Panc1 (cell line): Measurements from ENCODE around the gene RAPGEF1. TPM values are rescaled to one million over a fixed set of nuclear protein-coding genes. Genes with fewer than 3 reads are reported as not detected.

Experiments used
- ATAC-seq: fragments of 200-7000 bp; cut with Tn5 transposase; 2 replicates; pipeline ENCODE4 v1.9.1; 2020; ENCODE audit warnings: mild to moderate bottlenecking, moderate library complexity
- BruUV-seq: library from RNA; stranded (reverse); fragments of 400-500 nt; replicated peaks from 2 replicates; lab custom pipeline; 2021; lab: Mats Ljungman, UMichigan
- CTCF ChIA-PET: fragments of 300-600 bp; sonication (Branson Sonifier 250); formaldehyde crosslinking; loops from one replicate; lab custom pipeline; 2022; ENCODE audit warnings: antibody characterized with exemption; lab: Charles Lee
- POLR2A ChIA-PET: fragments of 300-600 bp; sonication (Branson Sonifier 250); formaldehyde crosslinking; loops from one replicate; lab custom pipeline; 2022; ENCODE audit warnings: antibody characterized with exemption; lab: Charles Lee
- DNase-seq: peaks from one replicate; pipeline ENCODE4 v3.0.0-alpha.2; 2010; ENCODE audit warnings: low read depth, low spot score
- H3K27ac ChIP-seq: 2 replicates; pipeline ENCODE4 v1.5.1; 2011; ENCODE audit warnings: mild to moderate bottlenecking, low read length, inconsistent platforms
- H3K27me3 ChIP-seq: fragments of 200-500 bp; sonication (Bioruptor generic); 2 replicates; pipeline ENCODE4 v1.6.0; 2014; ENCODE audit warnings: low read length, inconsistent platforms; ENCODE audit not compliant: control insufficient read depth, insufficient read depth
- H3K36me3 ChIP-seq: fragments of 200-500 bp; sonication (Bioruptor generic); 2 replicates; pipeline ENCODE4 v1.5.1; 2014; ENCODE audit warnings: inconsistent platforms, mild to moderate bottlenecking, low read length, moderate library complexity; ENCODE audit not compliant: control insufficient read depth, insufficient read depth
- H3K4me1 ChIP-seq: 2 replicates; pipeline ENCODE4 v1.5.1; 2011; ENCODE audit warnings: inconsistent platforms, mild to moderate bottlenecking, low read length, moderate library complexity; ENCODE audit not compliant: control insufficient read depth, insufficient read depth
- H3K4me3 ChIP-seq, 2 experiments: 2 replicates each; pipeline ENCODE4 v1.5.1; 2011 to 2012; ENCODE audit warnings: low read depth in 2 of 2, low read length in 2 of 2, mild to moderate bottlenecking in 2 of 2, inconsistent platforms in 1 of 2, moderate library complexity in 1 of 2
- H3K9me3 ChIP-seq: fragments of 200-500 bp; sonication (Bioruptor generic); 2 replicates; pipeline ENCODE4 v1.5.1; 2014; ENCODE audit warnings: low read depth, mild to moderate bottlenecking, inconsistent platforms, low read length, moderate library complexity; ENCODE audit not compliant: control insufficient read depth, insufficient read depth
- POLR2AphosphoS5 ChIP-seq: IDR thresholded peaks from 2 replicates; pipeline ENCODE4 v1.6.1; 2012; ENCODE audit warnings: mild to moderate bottlenecking, low read depth, low read length, moderate library complexity
- SIN3A ChIP-seq: IDR thresholded peaks from 2 replicates; pipeline ENCODE4 v1.6.1; 2012; ENCODE audit warnings: low read depth, mild to moderate bottlenecking, low read length, moderate library complexity, borderline replicate concordance; ENCODE audit not compliant: insufficient read depth
- TCF7L2 ChIP-seq: IDR thresholded peaks from 2 replicates; pipeline ENCODE4 v1.6.1; 2011; ENCODE audit warnings: mild to moderate bottlenecking, low read depth, low read length, inconsistent platforms
- in situ Hi-C: cut with HindIII; loops from 2 replicates; pipeline ENCODE4 v1.10.0; 2016; ENCODE audit warnings: low sequenced_read_pairs, low pct_unique_long_range_greater_than_20kb
- intact Hi-C: fragments of 100-400 bp; cut with micrococcal nuclease; formaldehyde crosslinking; loops from one replicate; pipeline ENCODE4 v1.10.0; 2022; ENCODE audit not compliant: unreplicated experiment
- total RNA-seq: library from RNA; stranded (reverse); gene quantifications from one replicate; pipeline ENCODE4 v1.2.1, GENCODE V29; 2021; ENCODE audit not compliant: unreplicated experiment
- TF ChIP-seq, protein P1 (sequence below): fragments of 450-650 bp; IDR thresholded peaks from 2 replicates; pipeline ENCODE4 v1.5.1; 2017; ENCODE audit warnings: mild to moderate bottlenecking
- TF ChIP-seq, protein P2 (sequence below), 2 experiments: IDR thresholded peaks; 2 replicates each; pipeline ENCODE4 v1.6.1; 2011 to 2012; ENCODE audit warnings: low read depth in 2 of 2, control low read depth in 1 of 2, low read length in 1 of 2, mild to moderate bottlenecking in 1 of 2, moderate library complexity in 1 of 2; ENCODE audit not compliant: insufficient read depth in 1 of 2

The RAPGEF1 gene
- total RNA-seq, 1 experiment from 2014 or later, result 86.8 TPM

GRCh38 chr9:131582466-131583336 lies 157.2 kb downstream of the RAPGEF1 start:
- POLR2A ChIA-PET, result no interaction called here
- CTCF ChIA-PET, result no interaction called here
- DNase-seq (no peak), ATAC-seq (no peak; the same call in 1 of the 2 replicates)
- Histone ChIP-seq H3K27me3 (no peaks in the 10 kb centered on the region), H3K36me3 (no peaks in the 10 kb centered on the region), H3K4me3 (no peak overlapping the region), H3K9me3 (no peaks in the 10 kb centered on the region), H3K4me1 (no peaks in the 10 kb centered on the region), H3K27ac (no peak overlapping the region)
- in situ Hi-C loops, result no loop called here
- no TSS peak for BruUV-seq
- TF ChIP-seq TCF7L2 (no peak), SIN3A (no peak), POLR2AphosphoS5 (no peak)
- TF ChIP-seq, protein P1, sequence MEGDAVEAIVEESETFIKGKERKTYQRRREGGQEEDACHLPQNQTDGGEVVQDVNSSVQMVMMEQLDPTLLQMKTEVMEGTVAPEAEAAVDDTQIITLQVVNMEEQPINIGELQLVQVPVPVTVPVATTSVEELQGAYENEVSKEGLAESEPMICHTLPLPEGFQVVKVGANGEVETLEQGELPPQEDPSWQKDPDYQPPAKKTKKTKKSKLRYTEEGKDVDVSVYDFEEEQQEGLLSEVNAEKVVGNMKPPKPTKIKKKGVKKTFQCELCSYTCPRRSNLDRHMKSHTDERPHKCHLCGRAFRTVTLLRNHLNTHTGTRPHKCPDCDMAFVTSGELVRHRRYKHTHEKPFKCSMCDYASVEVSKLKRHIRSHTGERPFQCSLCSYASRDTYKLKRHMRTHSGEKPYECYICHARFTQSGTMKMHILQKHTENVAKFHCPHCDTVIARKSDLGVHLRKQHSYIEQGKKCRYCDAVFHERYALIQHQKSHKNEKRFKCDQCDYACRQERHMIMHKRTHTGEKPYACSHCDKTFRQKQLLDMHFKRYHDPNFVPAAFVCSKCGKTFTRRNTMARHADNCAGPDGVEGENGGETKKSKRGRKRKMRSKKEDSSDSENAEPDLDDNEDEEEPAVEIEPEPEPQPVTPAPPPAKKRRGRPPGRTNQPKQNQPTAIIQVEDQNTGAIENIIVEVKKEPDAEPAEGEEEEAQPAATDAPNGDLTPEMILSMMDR, result no peak
- TF ChIP-seq, protein P2, sequence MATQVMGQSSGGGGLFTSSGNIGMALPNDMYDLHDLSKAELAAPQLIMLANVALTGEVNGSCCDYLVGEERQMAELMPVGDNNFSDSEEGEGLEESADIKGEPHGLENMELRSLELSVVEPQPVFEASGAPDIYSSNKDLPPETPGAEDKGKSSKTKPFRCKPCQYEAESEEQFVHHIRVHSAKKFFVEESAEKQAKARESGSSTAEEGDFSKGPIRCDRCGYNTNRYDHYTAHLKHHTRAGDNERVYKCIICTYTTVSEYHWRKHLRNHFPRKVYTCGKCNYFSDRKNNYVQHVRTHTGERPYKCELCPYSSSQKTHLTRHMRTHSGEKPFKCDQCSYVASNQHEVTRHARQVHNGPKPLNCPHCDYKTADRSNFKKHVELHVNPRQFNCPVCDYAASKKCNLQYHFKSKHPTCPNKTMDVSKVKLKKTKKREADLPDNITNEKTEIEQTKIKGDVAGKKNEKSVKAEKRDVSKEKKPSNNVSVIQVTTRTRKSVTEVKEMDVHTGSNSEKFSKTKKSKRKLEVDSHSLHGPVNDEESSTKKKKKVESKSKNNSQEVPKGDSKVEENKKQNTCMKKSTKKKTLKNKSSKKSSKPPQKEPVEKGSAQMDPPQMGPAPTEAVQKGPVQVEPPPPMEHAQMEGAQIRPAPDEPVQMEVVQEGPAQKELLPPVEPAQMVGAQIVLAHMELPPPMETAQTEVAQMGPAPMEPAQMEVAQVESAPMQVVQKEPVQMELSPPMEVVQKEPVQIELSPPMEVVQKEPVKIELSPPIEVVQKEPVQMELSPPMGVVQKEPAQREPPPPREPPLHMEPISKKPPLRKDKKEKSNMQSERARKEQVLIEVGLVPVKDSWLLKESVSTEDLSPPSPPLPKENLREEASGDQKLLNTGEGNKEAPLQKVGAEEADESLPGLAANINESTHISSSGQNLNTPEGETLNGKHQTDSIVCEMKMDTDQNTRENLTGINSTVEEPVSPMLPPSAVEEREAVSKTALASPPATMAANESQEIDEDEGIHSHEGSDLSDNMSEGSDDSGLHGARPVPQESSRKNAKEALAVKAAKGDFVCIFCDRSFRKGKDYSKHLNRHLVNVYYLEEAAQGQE (IDR thresholded peaks at IDR 0.05; ENCODE audit: insufficient read depth in 1 of 2, low read depth in 2 of 2, low read length in 1 of 2), result no peak
- intact Hi-C loops, result no loop called here

GRCh38 chr9:131582056-131582455 lies 157.8 kb downstream of the RAPGEF1 start:
- no peak for DNase-seq
- CTCF ChIA-PET, result no interaction called here
- in situ Hi-C loops, result no loop called here
- no peak overlapping the region for H3K27ac ChIP-seq
- no TSS peak for BruUV-seq
- POLR2A ChIA-PET, result no interaction called here
- intact Hi-C loops, result no loop called here
- H3K4me1 ChIP-seq, result no peaks in the 10 kb centered on the region
- no peak for ATAC-seq
- H3K9me3 ChIP-seq, result no peaks in the 10 kb centered on the region
- H3K27me3 ChIP-seq, result no peaks in the 10 kb centered on the region
- no peak for TF ChIP-seq TCF7L2
- TF ChIP-seq POLR2AphosphoS5, result no peak
- no peak for TF ChIP-seq SIN3A
- TF ChIP-seq, protein P1, result no peak
- TF ChIP-seq, protein P2 (IDR thresholded peaks at IDR 0.05; ENCODE audit: insufficient read depth in 1 of 2, low read depth in 2 of 2, low read length in 1 of 2), result no peak
- H3K4me3 ChIP-seq, result no peak overlapping the region
- no peaks in the 10 kb centered on the region for H3K36me3 ChIP-seq
